Measurements from ENCODE around the gene PBX1.

PBX1 gene

DNA sequence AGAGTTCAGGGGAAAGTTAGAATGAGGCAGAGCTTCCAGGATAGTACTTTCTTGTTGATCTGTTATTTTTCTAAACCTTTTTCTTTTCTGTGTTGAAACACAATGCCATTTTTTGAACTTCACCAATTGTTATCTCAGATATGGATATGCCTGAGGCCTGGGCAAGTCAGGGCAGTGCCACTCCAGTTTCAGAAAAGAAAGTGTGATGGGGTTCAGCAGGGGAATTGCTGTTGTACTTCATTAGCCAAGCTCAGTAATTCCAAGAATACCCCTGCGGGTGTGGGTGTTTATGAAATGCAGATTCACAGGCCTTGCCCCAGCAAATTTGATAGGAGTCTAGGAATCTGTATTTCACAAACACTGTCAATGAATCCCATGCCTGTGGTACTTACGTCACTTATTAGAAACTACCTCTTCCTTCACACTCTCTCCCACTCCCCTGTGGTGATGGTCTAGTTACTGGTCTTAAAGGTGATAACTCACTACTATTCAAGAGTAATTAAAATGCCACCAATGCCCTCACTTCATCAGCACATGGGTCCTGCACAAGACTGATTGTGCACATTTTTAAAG lies 142.3 kb downstream of the PBX1 start:
- H3K4me3 ChIP-seq (replicated peaks; ENCODE audit: low read depth, low read length), result no peak overlapping the region
- no peak for DNase-seq (ENCODE audit: extremely low read depth, low read depth)
- TF ChIP-seq, protein P1, sequence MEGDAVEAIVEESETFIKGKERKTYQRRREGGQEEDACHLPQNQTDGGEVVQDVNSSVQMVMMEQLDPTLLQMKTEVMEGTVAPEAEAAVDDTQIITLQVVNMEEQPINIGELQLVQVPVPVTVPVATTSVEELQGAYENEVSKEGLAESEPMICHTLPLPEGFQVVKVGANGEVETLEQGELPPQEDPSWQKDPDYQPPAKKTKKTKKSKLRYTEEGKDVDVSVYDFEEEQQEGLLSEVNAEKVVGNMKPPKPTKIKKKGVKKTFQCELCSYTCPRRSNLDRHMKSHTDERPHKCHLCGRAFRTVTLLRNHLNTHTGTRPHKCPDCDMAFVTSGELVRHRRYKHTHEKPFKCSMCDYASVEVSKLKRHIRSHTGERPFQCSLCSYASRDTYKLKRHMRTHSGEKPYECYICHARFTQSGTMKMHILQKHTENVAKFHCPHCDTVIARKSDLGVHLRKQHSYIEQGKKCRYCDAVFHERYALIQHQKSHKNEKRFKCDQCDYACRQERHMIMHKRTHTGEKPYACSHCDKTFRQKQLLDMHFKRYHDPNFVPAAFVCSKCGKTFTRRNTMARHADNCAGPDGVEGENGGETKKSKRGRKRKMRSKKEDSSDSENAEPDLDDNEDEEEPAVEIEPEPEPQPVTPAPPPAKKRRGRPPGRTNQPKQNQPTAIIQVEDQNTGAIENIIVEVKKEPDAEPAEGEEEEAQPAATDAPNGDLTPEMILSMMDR (IDR thresholded peaks at IDR 0.05; ENCODE audit: low read depth, low read length, missing control alignments), result no peak

DNA sequence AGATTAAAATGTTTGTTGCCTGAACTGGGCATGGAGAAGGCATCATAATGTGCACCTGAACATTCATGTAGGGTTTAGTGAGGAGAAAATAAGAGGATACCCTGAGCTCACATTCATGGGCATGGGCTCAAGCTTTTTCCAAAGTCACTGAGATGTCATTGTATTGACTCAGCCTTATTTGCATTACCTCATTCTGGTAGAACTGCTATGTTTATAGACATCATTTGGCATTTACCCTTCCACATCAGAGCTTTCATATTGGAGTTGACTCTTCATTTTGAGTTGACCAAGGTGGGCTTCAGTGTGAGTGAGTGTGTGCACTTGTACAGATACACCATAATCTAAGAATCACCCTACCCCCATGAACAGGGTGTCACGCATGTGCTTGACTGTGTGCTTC lies 143.2 kb downstream of the PBX1 start:
- no peak overlapping the region for H3K4me3 ChIP-seq (replicated peaks; ENCODE audit: low read depth, low read length)
- TF ChIP-seq, protein P1 (IDR thresholded peaks at IDR 0.05; ENCODE audit: low read depth, low read length, missing control alignments), result no peak
- no peak for DNase-seq (ENCODE audit: extremely low read depth, low read depth)

DNA sequence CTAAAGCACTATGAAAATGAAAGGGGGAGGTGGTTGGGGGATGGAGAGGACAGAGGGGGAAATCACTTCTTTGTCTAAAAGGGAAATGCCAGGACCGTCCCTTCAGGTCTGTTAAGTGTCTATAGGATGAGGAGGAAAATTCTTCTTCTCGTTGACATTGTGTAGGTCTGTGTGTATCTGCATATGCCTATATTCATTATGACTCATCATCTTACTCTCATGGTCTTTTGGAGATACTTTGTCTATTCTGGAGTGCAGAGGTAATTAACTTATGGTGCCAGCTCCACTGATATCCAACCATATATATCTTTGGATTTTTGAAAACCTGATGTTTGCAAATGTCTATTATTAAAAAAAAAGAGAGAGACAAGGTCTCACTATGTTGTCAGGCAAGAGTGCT lies 143.7 kb downstream of the PBX1 start:
- DNase-seq (ENCODE audit: extremely low read depth, low read depth), result no peak
- TF ChIP-seq, protein P1 (IDR thresholded peaks at IDR 0.05; ENCODE audit: low read depth, low read length, missing control alignments), result no peak

DNA sequence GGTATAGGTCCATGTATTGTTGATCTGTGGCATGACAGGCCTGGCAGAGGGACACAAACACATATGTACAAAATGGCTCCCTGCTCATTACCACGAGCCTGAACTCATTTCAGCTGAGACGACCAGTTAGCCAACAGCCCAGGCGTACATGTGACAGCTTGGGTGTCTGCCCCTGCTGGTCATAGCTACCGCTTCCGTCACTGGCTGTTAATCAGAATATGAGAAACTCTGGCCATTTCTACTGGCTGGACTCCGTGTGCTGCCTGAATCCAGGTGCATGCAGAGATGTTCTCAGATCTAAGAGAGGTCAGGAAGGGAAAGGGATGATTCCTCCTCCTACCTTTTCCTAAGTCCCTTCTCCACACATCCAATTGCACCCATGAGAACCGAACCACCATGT lies 144.5 kb downstream of the PBX1 start:
- TF ChIP-seq, protein P1 (IDR thresholded peaks at IDR 0.05; ENCODE audit: low read depth, low read length, missing control alignments), result no peak
- DNase-seq (ENCODE audit: extremely low read depth, low read depth), result no peak
- H3K4me3 ChIP-seq (replicated peaks; ENCODE audit: low read depth, low read length), result no peak overlapping the region

More for the DNA sequence above, 143.7 kb downstream of the PBX1 start:
- H3K4me3 ChIP-seq (replicated peaks; ENCODE audit: low read depth, low read length), result no peak overlapping the region

DNA sequence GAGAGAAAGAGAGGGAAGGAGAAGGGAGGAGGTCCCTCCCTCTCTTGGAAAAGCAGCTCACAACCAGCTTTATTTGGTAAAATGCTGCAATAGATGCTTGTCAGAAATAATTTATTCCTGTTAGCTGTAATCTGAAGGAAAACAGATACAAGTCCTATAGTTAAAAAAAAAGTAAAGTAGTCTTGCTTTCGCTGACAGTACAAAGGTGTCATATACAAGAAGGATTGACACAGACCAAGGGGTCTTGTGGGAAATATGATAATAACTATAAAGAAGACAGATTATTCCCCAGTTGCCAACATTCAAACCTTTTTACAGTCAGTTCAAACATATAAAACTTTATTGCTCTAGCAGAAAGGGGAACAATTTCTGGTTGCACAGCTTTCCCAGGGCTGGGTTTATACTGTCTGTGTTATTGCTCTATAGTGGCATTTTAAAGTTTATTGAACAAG lies 145.0 kb downstream of the PBX1 start:
- no peak overlapping the region for H3K4me3 ChIP-seq (replicated peaks; ENCODE audit: low read depth, low read length)
- TF ChIP-seq, protein P1 (IDR thresholded peaks at IDR 0.05; ENCODE audit: low read depth, low read length, missing control alignments), result no peak
- no peak for DNase-seq (ENCODE audit: extremely low read depth, low read depth)

DNA sequence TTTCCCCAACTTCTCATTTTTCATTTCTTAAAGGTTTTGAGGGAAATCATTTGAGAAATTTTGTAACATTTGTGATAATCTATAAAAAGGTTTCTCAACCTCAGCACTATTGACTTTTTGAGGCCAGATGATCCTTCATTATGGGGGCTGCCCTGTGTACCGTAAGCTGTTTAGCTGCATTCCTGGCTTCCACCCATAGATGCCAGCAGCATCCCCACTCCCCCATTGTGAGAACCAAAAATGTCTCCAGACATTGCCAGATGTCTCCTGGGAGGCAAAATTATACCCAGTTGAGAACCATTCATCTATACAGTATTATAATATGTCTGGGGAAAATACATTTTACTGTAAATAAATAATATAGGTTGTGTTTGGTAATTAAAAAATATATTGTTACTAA lies 146.0 kb downstream of the PBX1 start:
- DNase-seq (ENCODE audit: extremely low read depth, low read depth), result no peak
- H3K4me3 ChIP-seq (replicated peaks; ENCODE audit: low read depth, low read length), result no peak overlapping the region
- TF ChIP-seq, protein P1 (IDR thresholded peaks at IDR 0.05; ENCODE audit: low read depth, low read length, missing control alignments), result peak; percentile 38

DNA sequence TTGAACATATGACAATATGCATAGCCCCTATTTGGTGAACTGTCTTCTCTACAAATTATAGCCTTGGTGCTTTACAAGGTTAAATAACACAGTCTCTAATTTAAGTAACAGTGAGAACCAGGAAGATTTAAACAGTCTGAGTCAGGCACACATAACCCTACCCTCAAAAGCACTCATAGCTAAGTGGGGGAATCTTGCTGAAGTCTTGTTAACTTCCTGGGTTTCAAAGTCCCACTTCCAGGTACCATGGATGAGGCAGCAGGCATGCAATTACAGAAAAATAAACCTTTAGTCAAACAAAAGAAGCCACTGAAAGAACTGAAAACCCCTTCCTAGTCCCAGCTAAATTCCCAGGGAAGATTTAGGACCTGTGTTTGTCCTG lies 147.6 kb downstream of the PBX1 start:
- TF ChIP-seq, protein P1 (IDR thresholded peaks at IDR 0.05; ENCODE audit: low read depth, low read length, missing control alignments), result no peak
- no peak for DNase-seq (ENCODE audit: extremely low read depth, low read depth)
- H3K4me3 ChIP-seq (replicated peaks; ENCODE audit: low read depth, low read length), result no peak overlapping the region

All from HFF-Myc (cell line).